ENCODE data around the gene EFCAB12. TPM values are rescaled to one million over a fixed set of nuclear protein-coding genes. Genes with fewer than 3 reads are reported as not detected.

Gene EFCAB12
- total and polyA plus RNA-seq, 2 of the 8 experiments (the other 6 are each of a cell fraction or from before 2014, with no cell fraction given) = 0.60 to 0.99 TPM

DNA sequence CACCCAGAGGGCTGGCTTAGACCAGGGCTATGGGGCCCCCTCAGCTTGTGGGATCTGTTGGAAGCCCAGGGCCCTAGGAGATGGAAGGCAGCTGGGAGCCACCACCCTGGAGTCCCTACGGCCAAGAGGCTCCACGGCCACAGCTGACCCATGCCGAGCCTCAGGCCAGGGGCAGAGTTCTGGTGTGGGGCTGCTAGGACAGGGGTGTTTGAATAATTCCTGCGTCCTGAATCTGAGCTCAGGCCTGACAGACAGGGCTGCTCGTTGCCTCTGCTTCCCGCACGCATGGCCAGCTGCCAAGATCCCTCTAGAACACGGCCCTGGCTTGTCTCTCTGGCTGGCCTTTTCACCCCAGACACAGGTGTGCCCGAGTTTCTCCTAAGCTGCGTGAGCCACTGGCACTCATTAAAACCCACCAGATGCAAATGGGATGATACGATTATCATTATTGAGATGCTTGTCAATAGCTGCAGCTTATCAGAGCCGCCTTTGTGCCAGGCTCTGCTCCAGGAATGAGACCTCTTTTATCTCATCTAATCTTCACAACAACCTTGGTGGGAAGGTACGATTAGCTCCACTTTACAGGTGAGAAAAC is 70.2 kb downstream of the EFCAB12 start:
- Histone ChIP-seq H3K27ac (ENCODE audit: low read depth, low read length) (no peak overlapping the region), H3K4ac (replicated peaks; ENCODE audit: insufficient read length, low read depth, low read length) (no peak overlapping the region), H3K9ac (replicated peaks in 1 of 4; ENCODE audit: extremely low read depth in 1 of 4, low read depth in 3 of 4, low read length in 3 of 4) (no peak overlapping the region; a peak in 1 of 7 replicates), H3K23me2 (ENCODE audit: low read depth, low read length) (no peaks in the 10 kb centered on the region), H3K4me1 (replicated peaks in 1 of 4; ENCODE audit: control insufficient read depth in 3 of 4, insufficient read depth in 4 of 4, low read length in 3 of 4) (peaks cover 0 to 5% (median 2%) of the 10 kb centered on the region in 4 experiments; a peak in 1 of 7 replicates), H2AK5ac (ENCODE audit: low read depth, low read length) (no peak overlapping the region), H3K4me2 (ENCODE audit: insufficient read depth in 1 of 2, low read depth in 2 of 2, low read length in 2 of 2) (no peak overlapping the region), H3K4me3 (ENCODE audit: extremely low read depth in 1 of 4, insufficient read depth in 2 of 4, low read depth in 3 of 4, low read length in 4 of 4) (no peak overlapping the region), H2BK15ac (ENCODE audit: low read length) (no peak overlapping the region), H2BK120ac (replicated peaks; ENCODE audit: low read depth, low read length) (no peak overlapping the region), H3K36me3 (ENCODE audit: control insufficient read depth in 2 of 4, insufficient read depth in 4 of 4, low read length in 3 of 4) (no peaks in the 10 kb centered on the region), H3K56ac (replicated peaks; ENCODE audit: insufficient read length, low read depth, low read length) (no peak overlapping the region), H2BK12ac (ENCODE audit: low read depth, low read length) (no peak overlapping the region; the same call in 1 of the 2 replicates), H4K91ac (replicated peaks; ENCODE audit: insufficient read length, low read length) (no peak overlapping the region), H2BK5ac (ENCODE audit: low read depth, low read length) (no peak overlapping the region), H3K14ac (ENCODE audit: insufficient read length) (no peak overlapping the region), H4K20me1 (replicated peaks in 1 of 2; ENCODE audit: control insufficient read depth in 1 of 2, insufficient read depth in 2 of 2, low read length in 2 of 2) (no peaks in the 10 kb centered on the region), H3K9me3 (ENCODE audit: insufficient read depth in 2 of 2, low read depth in 1 of 2, low read length in 1 of 2) (peaks cover 0 to 2% of the 10 kb centered on the region in 2 experiments; a peak in 1 of 4 replicates), H2AFZ (ENCODE audit: low read length) (no peak overlapping the region), H3K27me3 (replicated peaks in 1 of 4; ENCODE audit: control insufficient read depth in 3 of 4, extremely low read depth in 1 of 4, insufficient read depth in 3 of 4, low read length in 3 of 4) (no peaks in the 10 kb centered on the region), H3K23ac (ENCODE audit: insufficient read length) (no peak overlapping the region), H3K79me2 (ENCODE audit: control insufficient read depth in 1 of 2, insufficient read depth in 2 of 2, low read length in 2 of 2) (no peaks in the 10 kb centered on the region), H3K79me1 (ENCODE audit: low read depth, low read length) (no peaks in the 10 kb centered on the region), H2BK20ac (ENCODE audit: low read length) (no peak overlapping the region), H4K8ac (ENCODE audit: extremely low read depth, insufficient read depth, low read length) (no peak overlapping the region), H3K18ac (ENCODE audit: extremely low read depth, low read length) (no peak overlapping the region), H4K5ac (ENCODE audit: insufficient read length, low read depth, low read length) (no peak overlapping the region)
- DNase-seq (ENCODE audit: low read depth in 1 of 2, low spot score in 2 of 2) (no peak), FAIRE-seq (no peak)
- POLR2A ChIA-PET (ENCODE audit: partially characterized antibody) = interaction anchor here (1.0 to 4.4 kb wide), 5 partner anchors 9 to 42 kb away, joined by 3 to 22 read pairs (median 6); a partner anchor contains a TSS
- WGBS, 2 experiments (ENCODE audit: extremely low coverage in 1 of 2, insufficient coverage in 1 of 2, insufficient read length in 1 of 2, insufficient replicate concordance in 2 of 2, low coverage in 1 of 2, low lambda C conversion rate in 2 of 2, missing lambda C conversion rate in 1 of 2) = 88% methylated on average over 13 of the region's 13 CpGs; no CpG with 5 or more reads in 1 of the 2 experiments
- CTCF ChIA-PET (ENCODE audit: partially characterized antibody) = interaction anchor here (0.8 to 2.3 kb wide), 5 partner anchors 19 to 42 kb away, joined by 3 to 8 read pairs (median 4); a partner anchor contains a TSS
- TF ChIP-seq EGR1 (IDR thresholded peaks at IDR 0.05; ENCODE audit: borderline replicate concordance, low read depth, low read length) = no peak
- TF ChIP-seq SIX5 (IDR thresholded peaks at IDR 0.05; ENCODE audit: low read depth, low read length) = no peak
- TF ChIP-seq GTF2F1 (IDR thresholded peaks at IDR 0.05; ENCODE audit: borderline replicate concordance, low read depth, low read length) = no peak
- no peak for TF ChIP-seq PHF8 (conservative IDR thresholded peaks at IDR 0.05; ENCODE audit: low read depth, low read length)
- TF ChIP-seq RBBP5 (IDR thresholded peaks at IDR 0.05; ENCODE audit: borderline replicate concordance, low read depth, low read length) = no peak
- no peak for TF ChIP-seq TAF7 (optimal IDR thresholded peaks at IDR 0.05; ENCODE audit: borderline replicate concordance, low read depth, low read length)
- TF ChIP-seq SP1 (IDR thresholded peaks at IDR 0.05; ENCODE audit: low read depth, low read length) = no peak
- TF ChIP-seq CREB1 (IDR thresholded peaks at IDR 0.05) = no peak
- TF ChIP-seq CBX8 (IDR thresholded peaks at IDR 0.05; ENCODE audit: borderline replicate concordance, low read depth, low read length) = no peak
- no peak for TF ChIP-seq CEBPB (IDR thresholded peaks at IDR 0.05; ENCODE audit: low read depth, low read length)

All from H1 (cell line).